Glutamatergic neuron (in vitro differentiated cells): Measurements from ENCODE around the gene NDUFS7. TPM values are rescaled to one million over a fixed set of nuclear protein-coding genes. Genes with fewer than 3 reads are reported as not detected.

Source experiments
- DNase-seq: peaks from one replicate; pipeline ENCODE4 v3.0.0; 2022
- H3K27ac Mint-ChIP-seq: one replicate; pipeline ENCODE4 v1.8.0; 2020; ENCODE audit warnings: mild to moderate bottlenecking, mixed read lengths, inconsistent platforms; ENCODE audit not compliant: unreplicated experiment
- H3K27me3 Mint-ChIP-seq: one replicate; pipeline ENCODE4 v1.8.0; 2020; ENCODE audit warnings: mild to moderate bottlenecking, moderate library complexity, mixed read lengths, inconsistent platforms; ENCODE audit not compliant: unreplicated experiment
- H3K36me3 Mint-ChIP-seq: one replicate; pipeline ENCODE4 v1.8.0; 2020; ENCODE audit warnings: mild to moderate bottlenecking, mixed read lengths, inconsistent platforms; ENCODE audit not compliant: unreplicated experiment
- H3K4me1 Mint-ChIP-seq: one replicate; pipeline ENCODE4 v1.8.0; 2020; ENCODE audit warnings: mild to moderate bottlenecking, low read depth, mixed read lengths, inconsistent platforms; ENCODE audit not compliant: unreplicated experiment
- H3K4me3 Mint-ChIP-seq: one replicate; pipeline ENCODE4 v1.8.0; 2020; ENCODE audit warnings: mild to moderate bottlenecking, mixed read lengths, inconsistent platforms; ENCODE audit not compliant: unreplicated experiment
- H3K9me3 Mint-ChIP-seq: one replicate; pipeline ENCODE4 v1.8.0; 2020; ENCODE audit warnings: mild to moderate bottlenecking, moderate library complexity, mixed read lengths, inconsistent platforms; ENCODE audit not compliant: unreplicated experiment
- total RNA-seq: library from RNA; stranded (reverse); fragmentation: NEBNext Ultra II Directional; extraction: Animal tissue kit (Norgen Biotek cat#: 25700); gene quantifications from one replicate; pipeline ENCODE4 v1.2.1, GENCODE V29; 2021; ENCODE audit not compliant: unreplicated experiment
- TF ChIP-seq, protein P1 (sequence below): fragments of 200-600 bp; sonication (generic); IDR thresholded peaks from one replicate; pipeline ENCODE4 v1.5.0; 2021; ENCODE audit not compliant: partially characterized antibody, unreplicated experiment

The NDUFS7 gene
- total RNA-seq, 1 donor from 2014 or later: 123 TPM

- Mint-ChIP-seq H3K36me3 (peaks cover 8% of the 10 kb centered on the region), H3K27me3 (peaks cover 19% of the 10 kb centered on the region), H3K4me1 (peaks cover 6% of the 10 kb centered on the region), H3K4me3 (no peak overlapping the region), H3K9me3 (peaks cover 19% of the 10 kb centered on the region), H3K27ac (no peak overlapping the region)
- TF ChIP-seq, protein P1, sequence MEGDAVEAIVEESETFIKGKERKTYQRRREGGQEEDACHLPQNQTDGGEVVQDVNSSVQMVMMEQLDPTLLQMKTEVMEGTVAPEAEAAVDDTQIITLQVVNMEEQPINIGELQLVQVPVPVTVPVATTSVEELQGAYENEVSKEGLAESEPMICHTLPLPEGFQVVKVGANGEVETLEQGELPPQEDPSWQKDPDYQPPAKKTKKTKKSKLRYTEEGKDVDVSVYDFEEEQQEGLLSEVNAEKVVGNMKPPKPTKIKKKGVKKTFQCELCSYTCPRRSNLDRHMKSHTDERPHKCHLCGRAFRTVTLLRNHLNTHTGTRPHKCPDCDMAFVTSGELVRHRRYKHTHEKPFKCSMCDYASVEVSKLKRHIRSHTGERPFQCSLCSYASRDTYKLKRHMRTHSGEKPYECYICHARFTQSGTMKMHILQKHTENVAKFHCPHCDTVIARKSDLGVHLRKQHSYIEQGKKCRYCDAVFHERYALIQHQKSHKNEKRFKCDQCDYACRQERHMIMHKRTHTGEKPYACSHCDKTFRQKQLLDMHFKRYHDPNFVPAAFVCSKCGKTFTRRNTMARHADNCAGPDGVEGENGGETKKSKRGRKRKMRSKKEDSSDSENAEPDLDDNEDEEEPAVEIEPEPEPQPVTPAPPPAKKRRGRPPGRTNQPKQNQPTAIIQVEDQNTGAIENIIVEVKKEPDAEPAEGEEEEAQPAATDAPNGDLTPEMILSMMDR: no peak
- DNase-seq: no peak
Measured at GRCh38 chr19:1385816-1386215, 2.1 kb downstream of the NDUFS7 start.

DNA sequence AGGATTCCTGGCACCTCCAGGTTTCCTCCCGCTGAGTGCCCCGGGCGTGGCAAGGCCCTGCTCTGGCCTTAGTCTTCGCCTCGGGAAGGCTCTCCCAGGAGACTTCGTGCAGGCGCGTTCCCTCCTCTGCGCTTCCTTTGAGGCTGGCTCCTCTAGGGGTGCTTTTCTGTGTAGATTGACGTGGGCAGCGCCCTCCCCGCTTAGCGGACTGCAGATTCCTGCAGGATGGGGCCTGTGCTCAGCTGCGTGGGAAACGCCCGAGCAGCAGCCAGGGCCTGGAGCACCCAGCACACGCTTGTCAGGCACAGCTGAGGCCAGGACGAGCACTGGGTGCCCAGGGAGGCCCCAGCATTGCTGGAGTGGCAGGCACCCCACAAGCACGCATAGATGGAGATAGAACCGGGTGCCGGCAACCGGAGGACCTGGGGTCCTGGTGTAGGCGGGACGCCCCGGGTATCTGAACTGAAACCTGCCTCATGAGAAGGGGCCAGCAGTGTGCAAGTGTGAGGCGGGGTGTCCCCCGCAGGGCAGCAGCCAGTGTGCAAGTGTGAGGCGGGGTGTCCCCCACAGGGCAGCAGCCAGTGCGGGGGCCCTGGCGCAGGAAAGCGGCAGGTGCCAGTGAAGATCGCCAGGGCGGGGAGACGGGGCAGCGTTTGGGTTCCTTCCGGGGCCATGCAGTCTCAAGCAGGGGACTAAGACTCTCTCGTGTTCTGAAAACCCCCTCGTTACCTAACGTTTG lies 3.4 kb downstream of the NDUFS7 start:
- H3K27ac Mint-ChIP-seq: no peak overlapping the region
- peaks cover 19% of the 10 kb centered on the region for H3K9me3 Mint-ChIP-seq
- peaks cover 3% of the 10 kb centered on the region for H3K4me1 Mint-ChIP-seq
- H3K4me3 Mint-ChIP-seq: no peak overlapping the region
- DNase-seq: no peak
- H3K27me3 Mint-ChIP-seq: peaks cover 19% of the 10 kb centered on the region
- H3K36me3 Mint-ChIP-seq: peaks cover 8% of the 10 kb centered on the region
- TF ChIP-seq, protein P1: no peak

DNA sequence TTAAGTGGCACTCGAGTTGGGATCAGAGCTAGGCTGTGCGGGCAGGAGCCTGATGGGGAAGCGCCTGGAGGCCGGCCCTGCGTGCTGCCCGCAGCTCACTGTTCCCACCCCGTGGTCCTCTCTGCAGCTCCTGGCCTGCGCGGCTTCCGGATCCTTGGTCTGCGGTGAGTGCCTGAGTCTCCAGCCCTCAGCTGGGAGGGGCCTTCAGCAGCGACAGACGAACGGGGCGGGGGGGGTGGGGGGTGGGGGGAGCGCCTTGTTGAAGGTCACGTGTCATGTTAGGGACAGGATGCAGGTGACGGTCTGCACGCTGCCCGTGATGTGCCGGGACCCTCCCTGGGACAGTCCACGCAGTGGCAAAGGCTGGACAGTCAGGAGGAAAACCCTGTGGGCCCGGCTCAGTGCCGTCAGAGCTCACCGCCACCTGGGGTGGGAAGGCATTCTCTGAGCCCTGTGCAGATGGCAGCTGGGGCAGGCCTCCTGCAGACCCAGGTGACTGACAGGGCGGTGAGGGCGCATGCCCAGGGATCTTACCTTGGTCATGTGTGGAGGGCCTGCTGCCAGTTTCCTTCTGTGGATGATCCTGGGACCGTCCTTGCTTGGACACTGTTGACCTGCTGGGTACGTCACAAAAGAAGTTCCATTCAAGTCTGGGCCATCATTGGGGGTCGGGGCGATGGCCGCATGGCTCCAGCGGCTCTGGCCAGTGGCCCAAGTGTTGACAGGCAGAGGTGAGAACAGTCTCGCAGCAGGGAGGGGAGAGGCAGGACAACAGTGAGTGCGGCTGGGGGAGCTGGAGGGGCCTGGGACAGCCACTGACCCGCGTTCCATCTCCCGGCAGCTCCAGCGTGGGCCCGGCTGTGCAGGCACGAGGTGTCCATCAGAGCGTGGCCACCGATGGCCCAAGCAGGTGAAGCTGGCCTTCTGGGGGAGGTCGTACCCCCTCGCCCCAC lies 4.3 kb downstream of the NDUFS7 start:
- TF ChIP-seq, protein P1: no peak
- Mint-ChIP-seq H3K27me3 (peaks cover 18% of the 10 kb centered on the region), H3K27ac (no peak overlapping the region), H3K36me3 (peaks cover 5% of the 10 kb centered on the region), H3K4me3 (no peak overlapping the region), H3K4me1 (peaks cover 3% of the 10 kb centered on the region), H3K9me3 (peaks cover 18% of the 10 kb centered on the region)
- no peak for DNase-seq

DNA sequence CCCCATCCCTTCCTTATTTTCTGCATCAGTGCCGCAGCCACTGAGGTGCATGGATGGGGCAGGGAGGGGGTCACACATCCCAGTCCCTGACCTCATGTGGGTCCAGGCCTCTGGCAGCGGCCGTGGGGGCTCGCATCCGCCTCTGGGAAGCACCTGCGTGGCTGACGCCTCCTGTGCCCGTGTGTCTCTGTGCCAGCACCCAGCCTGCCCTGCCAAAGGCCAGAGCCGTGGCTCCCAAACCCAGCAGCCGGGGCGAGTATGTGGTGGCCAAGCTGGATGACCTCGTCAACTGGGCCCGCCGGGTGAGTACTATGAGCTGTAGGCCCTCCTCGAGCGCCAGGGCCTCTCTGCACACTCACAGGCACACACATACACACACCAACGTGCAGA lies 4.9 kb downstream of the NDUFS7 start:
- peaks cover 11% of the 10 kb centered on the region for H3K9me3 Mint-ChIP-seq

More for the DNA sequence above, 4.9 kb downstream of the NDUFS7 start:
- TF ChIP-seq, protein P1: no peak
- no peak for DNase-seq
- H3K4me1 Mint-ChIP-seq: peaks cover 3% of the 10 kb centered on the region
- no peak overlapping the region for H3K27ac Mint-ChIP-seq
- H3K36me3 Mint-ChIP-seq: no peaks in the 10 kb centered on the region
- no peak overlapping the region for H3K4me3 Mint-ChIP-seq
- H3K27me3 Mint-ChIP-seq: peaks cover 12% of the 10 kb centered on the region
